Measurements from ENCODE around the gene MCTP1. TPM values are rescaled to one million over a fixed set of nuclear protein-coding genes. Genes with fewer than 3 reads are reported as not detected.

MCTP1 gene
- total RNA-seq, 1 experiment from 2014 or later = 5.6 TPM

DNA sequence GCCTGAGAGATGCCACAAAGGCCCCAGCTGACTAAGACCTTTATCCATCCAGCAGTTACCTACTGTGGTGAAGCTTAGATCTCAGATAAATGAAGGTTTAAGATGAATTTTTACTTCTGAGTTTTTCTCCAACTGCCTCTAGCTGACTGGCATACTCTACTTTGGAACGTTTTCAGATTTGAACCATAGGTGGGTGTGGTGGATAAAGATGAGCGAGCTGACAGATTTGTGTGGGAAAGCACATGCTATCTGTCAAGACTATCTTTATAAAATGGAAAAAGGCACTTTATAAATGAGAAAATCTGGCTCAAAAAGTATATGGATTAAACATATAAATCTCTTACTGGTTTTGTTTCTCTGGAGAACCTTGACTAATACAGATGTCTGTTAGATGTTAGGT is 160.8 kb downstream of the MCTP1 start:
- ChIA-PET CTCF (no interaction called here), POLR2A (no interaction called here)
- DNase-seq (ENCODE audit: low spot score) (no peak), ATAC-seq (no peak)
- Mint-ChIP-seq H3K4me3 (no peak overlapping the region), H3K9me3 (peaks cover 4% of the 10 kb centered on the region), H3K36me3 (no peaks in the 10 kb centered on the region), H3K27ac (no peak overlapping the region), H3K4me1 (no peaks in the 10 kb centered on the region), H3K27me3 (ENCODE audit: low read depth) (no peaks in the 10 kb centered on the region)
- TF ChIP-seq TCF7 (CRISPR knock-in tag; IDR thresholded peaks at IDR 0.05; ENCODE audit: low read depth) (no peak), ZNF263 (CRISPR knock-in tag; IDR thresholded peaks at IDR 0.05; ENCODE audit: low read depth) (no peak), ZNF232 (CRISPR knock-in tag; IDR thresholded peaks at IDR 0.05) (no peak), NR3C1 (CRISPR knock-in tag; conservative IDR thresholded peaks at IDR 0.05; ENCODE audit: low read depth) (no peak), ZNF317 (CRISPR knock-in tag; IDR thresholded peaks at IDR 0.05; ENCODE audit: borderline replicate concordance, low read depth) (no peak), SMAD3 (CRISPR knock-in tag; IDR thresholded peaks at IDR 0.05; ENCODE audit: borderline replicate concordance) (no peak), TP53 (CRISPR knock-in tag; IDR thresholded peaks at IDR 0.05) (no peak)
- TF ChIP-seq, protein P1, sequence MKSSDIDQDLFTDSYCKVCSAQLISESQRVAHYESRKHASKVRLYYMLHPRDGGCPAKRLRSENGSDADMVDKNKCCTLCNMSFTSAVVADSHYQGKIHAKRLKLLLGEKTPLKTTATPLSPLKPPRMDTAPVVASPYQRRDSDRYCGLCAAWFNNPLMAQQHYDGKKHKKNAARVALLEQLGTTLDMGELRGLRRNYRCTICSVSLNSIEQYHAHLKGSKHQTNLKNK (CRISPR knock-in tag; IDR thresholded peaks at IDR 0.05) = no peak
- TF ChIP-seq, protein P2, sequence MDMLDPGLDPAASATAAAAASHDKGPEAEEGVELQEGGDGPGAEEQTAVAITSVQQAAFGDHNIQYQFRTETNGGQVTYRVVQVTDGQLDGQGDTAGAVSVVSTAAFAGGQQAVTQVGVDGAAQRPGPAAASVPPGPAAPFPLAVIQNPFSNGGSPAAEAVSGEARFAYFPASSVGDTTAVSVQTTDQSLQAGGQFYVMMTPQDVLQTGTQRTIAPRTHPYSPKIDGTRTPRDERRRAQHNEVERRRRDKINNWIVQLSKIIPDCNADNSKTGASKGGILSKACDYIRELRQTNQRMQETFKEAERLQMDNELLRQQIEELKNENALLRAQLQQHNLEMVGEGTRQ (CRISPR knock-in tag; IDR thresholded peaks at IDR 0.05) = no peak

DNA sequence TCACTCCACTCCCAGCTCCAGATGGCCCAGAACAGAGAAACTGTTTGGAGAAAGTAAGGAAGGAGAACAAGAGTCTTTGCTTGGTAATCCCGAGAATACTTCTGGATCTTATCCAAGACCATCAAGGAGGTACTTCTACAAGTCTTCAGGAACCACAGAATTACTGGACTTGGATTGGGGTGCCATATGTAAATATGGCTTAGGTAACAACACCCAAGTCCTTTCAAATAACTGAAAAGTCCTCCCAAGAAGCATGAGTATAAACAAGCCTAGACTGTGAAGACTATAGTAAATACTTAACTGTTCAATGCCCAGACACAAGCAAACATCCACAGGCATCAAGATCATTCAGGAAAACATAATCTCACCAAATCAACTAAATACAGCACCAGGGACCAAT is 170.0 kb downstream of the MCTP1 start:
- H3K9me3 Mint-ChIP-seq = peaks cover 11% of the 10 kb centered on the region
- TF ChIP-seq, protein P3, sequence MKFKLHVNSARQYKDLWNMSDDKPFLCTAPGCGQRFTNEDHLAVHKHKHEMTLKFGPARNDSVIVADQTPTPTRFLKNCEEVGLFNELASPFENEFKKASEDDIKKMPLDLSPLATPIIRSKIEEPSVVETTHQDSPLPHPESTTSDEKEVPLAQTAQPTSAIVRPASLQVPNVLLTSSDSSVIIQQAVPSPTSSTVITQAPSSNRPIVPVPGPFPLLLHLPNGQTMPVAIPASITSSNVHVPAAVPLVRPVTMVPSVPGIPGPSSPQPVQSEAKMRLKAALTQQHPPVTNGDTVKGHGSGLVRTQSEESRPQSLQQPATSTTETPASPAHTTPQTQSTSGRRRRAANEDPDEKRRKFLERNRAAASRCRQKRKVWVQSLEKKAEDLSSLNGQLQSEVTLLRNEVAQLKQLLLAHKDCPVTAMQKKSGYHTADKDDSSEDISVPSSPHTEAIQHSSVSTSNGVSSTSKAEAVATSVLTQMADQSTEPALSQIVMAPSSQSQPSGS (CRISPR knock-in tag; IDR thresholded peaks at IDR 0.05; ENCODE audit: borderline replicate concordance, low read depth) = no peak
- TF ChIP-seq, protein P4, sequence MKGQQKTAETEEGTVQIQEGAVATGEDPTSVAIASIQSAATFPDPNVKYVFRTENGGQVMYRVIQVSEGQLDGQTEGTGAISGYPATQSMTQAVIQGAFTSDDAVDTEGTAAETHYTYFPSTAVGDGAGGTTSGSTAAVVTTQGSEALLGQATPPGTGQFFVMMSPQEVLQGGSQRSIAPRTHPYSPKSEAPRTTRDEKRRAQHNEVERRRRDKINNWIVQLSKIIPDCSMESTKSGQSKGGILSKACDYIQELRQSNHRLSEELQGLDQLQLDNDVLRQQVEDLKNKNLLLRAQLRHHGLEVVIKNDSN (CRISPR knock-in tag; IDR thresholded peaks at IDR 0.05) = no peak
- TF ChIP-seq, protein P5, sequence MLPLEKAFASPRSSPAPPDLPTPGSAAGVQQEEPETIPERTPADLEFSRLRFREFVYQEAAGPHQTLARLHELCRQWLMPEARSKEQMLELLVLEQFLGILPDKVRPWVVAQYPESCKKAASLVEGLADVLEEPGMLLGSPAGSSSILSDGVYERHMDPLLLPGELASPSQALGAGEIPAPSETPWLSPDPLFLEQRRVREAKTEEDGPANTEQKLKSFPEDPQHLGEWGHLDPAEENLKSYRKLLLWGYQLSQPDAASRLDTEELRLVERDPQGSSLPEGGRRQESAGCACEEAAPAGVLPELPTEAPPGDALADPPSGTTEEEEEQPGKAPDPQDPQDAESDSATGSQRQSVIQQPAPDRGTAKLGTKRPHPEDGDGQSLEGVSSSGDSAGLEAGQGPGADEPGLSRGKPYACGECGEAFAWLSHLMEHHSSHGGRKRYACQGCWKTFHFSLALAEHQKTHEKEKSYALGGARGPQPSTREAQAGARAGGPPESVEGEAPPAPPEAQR (CRISPR knock-in tag; IDR thresholded peaks at IDR 0.05) = no peak
- TF ChIP-seq ZBTB21 (CRISPR knock-in tag; IDR thresholded peaks at IDR 0.05; ENCODE audit: borderline replicate concordance) = no peak
- no peak overlapping the region for H3K27ac Mint-ChIP-seq
- H3K4me1 Mint-ChIP-seq = peaks cover 9% of the 10 kb centered on the region
- DNase-seq (ENCODE audit: low spot score) (no peak), ATAC-seq (no peak)
- POLR2A ChIA-PET = no interaction called here
- CTCF ChIA-PET = no interaction called here
- H3K27me3 Mint-ChIP-seq (ENCODE audit: low read depth) = no peaks in the 10 kb centered on the region
- H3K36me3 Mint-ChIP-seq = no peaks in the 10 kb centered on the region
- H3K4me3 Mint-ChIP-seq = no peak overlapping the region

DNA sequence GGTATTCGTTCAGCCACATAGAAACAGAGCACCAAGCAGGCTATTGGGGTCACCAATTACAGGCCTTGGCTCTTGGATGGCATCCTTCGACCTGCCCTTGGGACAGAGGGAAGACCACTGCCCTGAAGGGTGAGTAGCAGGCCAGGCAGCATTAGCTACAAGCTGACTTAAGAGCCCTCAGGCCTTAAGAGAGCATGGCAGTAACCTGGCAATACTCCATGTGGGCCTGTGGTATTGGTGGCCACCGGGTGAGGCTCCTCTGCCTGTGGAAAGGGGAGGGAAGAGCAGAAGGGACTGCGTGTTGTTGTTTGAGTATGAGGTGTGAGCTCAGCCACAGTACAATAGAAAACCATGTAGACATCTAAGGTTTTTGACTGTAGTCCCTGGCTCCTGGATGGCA is 170.6 kb downstream of the MCTP1 start:
- peaks cover 9% of the 10 kb centered on the region for H3K4me1 Mint-ChIP-seq
- POLR2A ChIA-PET = no interaction called here
- CTCF ChIA-PET = no interaction called here
- no peak for ATAC-seq
- no peak for DNase-seq (ENCODE audit: low spot score)
- peaks cover 11% of the 10 kb centered on the region for H3K9me3 Mint-ChIP-seq
- no peaks in the 10 kb centered on the region for H3K27me3 Mint-ChIP-seq (ENCODE audit: low read depth)
- no peaks in the 10 kb centered on the region for H3K36me3 Mint-ChIP-seq
- H3K27ac Mint-ChIP-seq = no peak overlapping the region
- no peak overlapping the region for H3K4me3 Mint-ChIP-seq
- TF ChIP-seq, protein P3 (CRISPR knock-in tag; IDR thresholded peaks at IDR 0.05; ENCODE audit: borderline replicate concordance, low read depth) = no peak
- no peak for TF ChIP-seq ZBTB21 (CRISPR knock-in tag; IDR thresholded peaks at IDR 0.05; ENCODE audit: borderline replicate concordance)
- TF ChIP-seq ZNF219 (CRISPR knock-in tag; IDR thresholded peaks at IDR 0.05; ENCODE audit: borderline replicate concordance) = no peak
- no peak for TF ChIP-seq CBFB (CRISPR knock-in tag; IDR thresholded peaks at IDR 0.05; ENCODE audit: low read depth)
- no peak for TF ChIP-seq MYBL2 (CRISPR knock-in tag; IDR thresholded peaks at IDR 0.05)
- TF ChIP-seq JUN (CRISPR knock-in tag; IDR thresholded peaks at IDR 0.05) = no peak
- TF ChIP-seq ELF4 (CRISPR knock-in tag; IDR thresholded peaks at IDR 0.05; ENCODE audit: low read depth) = no peak
- TF ChIP-seq ZNF121 (CRISPR knock-in tag; IDR thresholded peaks at IDR 0.05) = no peak
- no peak for TF ChIP-seq FOXJ3 (CRISPR knock-in tag; IDR thresholded peaks at IDR 0.05; ENCODE audit: borderline replicate concordance)
- TF ChIP-seq, protein P6, sequence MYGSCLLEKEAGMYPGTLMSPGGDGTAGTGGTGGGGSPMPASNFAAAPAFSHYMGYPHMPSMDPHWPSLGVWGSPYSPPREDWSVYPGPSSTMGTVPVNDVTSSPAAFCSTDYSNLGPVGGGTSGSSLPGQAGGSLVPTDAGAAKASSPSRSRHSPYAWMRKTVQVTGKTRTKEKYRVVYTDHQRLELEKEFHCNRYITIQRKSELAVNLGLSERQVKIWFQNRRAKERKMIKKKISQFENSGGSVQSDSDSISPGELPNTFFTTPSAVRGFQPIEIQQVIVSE (CRISPR knock-in tag; IDR thresholded peaks at IDR 0.05; ENCODE audit: borderline replicate concordance) = no peak
- TF ChIP-seq SOX15 (CRISPR knock-in tag; IDR thresholded peaks at IDR 0.05) = no peak
- TF ChIP-seq, protein P4 (CRISPR knock-in tag; IDR thresholded peaks at IDR 0.05) = no peak

All from WTC11 (cell line).